ENCODE measurements around the gene APBB1.
A peak's percentile ranks its signal among the peaks of the same experiment; 100 is the strongest.

The APBB1 gene

GRCh38 chr11:6390718-6391469 is 28.0 kb downstream of the APBB1 start:
- no peak for DNase-seq

- DNase-seq = peak; percentile 92
These were observed 28.8 kb downstream of the APBB1 start, which contains the start of gene SMPD1 for GRCh38 chr11:6389905-6390717. Gene SMPD1 (plus strand): TSS chr11:6390474. CDS start chr11:6390599, 125 bp downstream.

GRCh38 chr11:6388748-6389147 is 30.1 kb downstream of the APBB1 start:
- DNase-seq = no peak

- no peak for DNase-seq
These were observed 30.9 kb downstream of the APBB1 start for GRCh38 chr11:6387811-6388599.

GRCh38 chr11:6385046-6385777 is 33.7 kb downstream of the APBB1 start:
- DNase-seq = no peak

GRCh38 chr11:6378640-6378989 is 40.3 kb downstream of the APBB1 start:
- DNase-seq = no peak

- no peak for DNase-seq
These were observed 40.8 kb downstream of the APBB1 start for GRCh38 chr11:6377902-6378639.

- no peak for DNase-seq
These were observed 47.1 kb downstream of the APBB1 start for GRCh38 chr11:6371825-6372224.

- DNase-seq = no peak
These were observed 53.2 kb downstream of the APBB1 start for GRCh38 chr11:6365659-6366058.

- peak; percentile 34 for DNase-seq
These were observed 55.8 kb downstream of the APBB1 start for GRCh38 chr11:6362873-6363678.

- no peak for DNase-seq
These were observed 56.6 kb downstream of the APBB1 start for GRCh38 chr11:6362185-6362872.

GRCh38 chr11:6360183-6360582 is 58.7 kb downstream of the APBB1 start:
- DNase-seq = no peak

- DNase-seq = no peak
These were observed 61.7 kb downstream of the APBB1 start for GRCh38 chr11:6357222-6357621.

- DNase-seq = no peak
These were observed 62.3 kb downstream of the APBB1 start for GRCh38 chr11:6356503-6357055.

- no peak for DNase-seq
These were observed 64.0 kb downstream of the APBB1 start for GRCh38 chr11:6354651-6355485.

GRCh38 chr11:6353367-6353987 is 65.4 kb downstream of the APBB1 start:
- peak; percentile 35 for DNase-seq

GRCh38 chr11:6351782-6352382 is 67.0 kb downstream of the APBB1 start:
- no peak for DNase-seq

GRCh38 chr11:6350486-6350885 is 68.4 kb downstream of the APBB1 start:
- DNase-seq = no peak

Measured in central memory CD4-positive, alpha-beta T cell (primary cell).